Stimulated activated memory B cell treated with anti-CD40 and anti-IgM and Interleukin-4, amounts not matched to agents 10 μg/mL and 1 μg/mL and 100 μg/mL, for 72 hours (primary cell): ENCODE results near the gene ITPR1.
A peak's percentile ranks its signal among the peaks of the same experiment; 100 is the strongest.
"Not testable (repeated sequence)": the region's sequence is repeated elsewhere in the genome, so short reads cannot be mapped to it uniquely, and the experiment has no call there.

ENCODE experiments used
- ATAC-seq: fragments of 150-1000 bp; cut with Tn5 transposase; 2 replicates; pipeline ENCODE4 v1.10.0; 2021
- H3K27ac Mint-ChIP-seq: one replicate; pipeline ENCODE4 v1.8.0; 2022; ENCODE audit warnings: mild to moderate bottlenecking, mixed read lengths
- H3K27me3 Mint-ChIP-seq: one replicate; pipeline ENCODE4 v1.8.0; 2022; ENCODE audit warnings: mixed read lengths
- H3K36me3 Mint-ChIP-seq: one replicate; pipeline ENCODE4 v1.8.0; 2022; ENCODE audit warnings: mixed read lengths
- H3K4me1 Mint-ChIP-seq: one replicate; pipeline ENCODE4 v1.8.0; 2022; ENCODE audit warnings: mixed read lengths
- H3K4me3 Mint-ChIP-seq: one replicate; pipeline ENCODE4 v1.8.0; 2022; ENCODE audit warnings: mild to moderate bottlenecking, moderate library complexity, mixed read lengths
- H3K9me3 Mint-ChIP-seq: one replicate; pipeline ENCODE4 v1.8.0; 2022; ENCODE audit warnings: mixed read lengths

Gene ITPR1

GRCh38 chr3:4596612-4597011 lies 103.5 kb downstream of the ITPR1 start:
- H3K27ac Mint-ChIP-seq: peak overlapping the region; percentile 11

GRCh38 chr3:4597208-4597985 lies 104.2 kb downstream of the ITPR1 start:
- H3K9me3 Mint-ChIP-seq: peaks cover 5% of the 10 kb centered on the region
- H3K4me3 Mint-ChIP-seq: no peak overlapping the region
- no peaks in the 10 kb centered on the region for H3K27me3 Mint-ChIP-seq
- H3K4me1 Mint-ChIP-seq: peaks cover 87% of the 10 kb centered on the region
- H3K36me3 Mint-ChIP-seq: peaks cover 36% of the 10 kb centered on the region
- ATAC-seq: no peak
- peak overlapping the region; percentile 11 for H3K27ac Mint-ChIP-seq

More at GRCh38 chr3:4596612-4597011, 103.5 kb downstream of the ITPR1 start:
- H3K36me3 Mint-ChIP-seq: peaks cover 42% of the 10 kb centered on the region
- H3K9me3 Mint-ChIP-seq: peaks cover 5% of the 10 kb centered on the region
- H3K4me1 Mint-ChIP-seq: peaks cover 87% of the 10 kb centered on the region
- H3K4me3 Mint-ChIP-seq: peak overlapping the region; percentile 16
- H3K27me3 Mint-ChIP-seq: no peaks in the 10 kb centered on the region
- no peak for ATAC-seq

- not testable (repeated sequence) for H3K27me3 Mint-ChIP-seq, H3K4me3 Mint-ChIP-seq, H3K9me3 Mint-ChIP-seq, ATAC-seq
- Mint-ChIP-seq H3K36me3 (peaks cover 39% of the 10 kb centered on the region), H3K27ac (peak overlapping the region; percentile 11), H3K4me1 (peaks cover 88% of the 10 kb centered on the region)
These were observed 105.1 kb downstream of the ITPR1 start for GRCh38 chr3:4598232-4598631.

GRCh38 chr3:4599612-4600011 lies 106.5 kb downstream of the ITPR1 start:
- Mint-ChIP-seq H3K27ac (no peak overlapping the region), H3K36me3 (peaks cover 35% of the 10 kb centered on the region), H3K4me1 (peaks cover 88% of the 10 kb centered on the region), H3K9me3 (peaks cover 5% of the 10 kb centered on the region), H3K27me3 (no peaks in the 10 kb centered on the region), H3K4me3 (no peak overlapping the region)
- no peak for ATAC-seq

- H3K27ac Mint-ChIP-seq: no peak overlapping the region
- H3K36me3 Mint-ChIP-seq: peaks cover 26% of the 10 kb centered on the region
- H3K4me1 Mint-ChIP-seq: peaks cover 85% of the 10 kb centered on the region
- ATAC-seq: no peak
- no peaks in the 10 kb centered on the region for H3K27me3 Mint-ChIP-seq
- H3K9me3 Mint-ChIP-seq: peaks cover 5% of the 10 kb centered on the region
- no peak overlapping the region for H3K4me3 Mint-ChIP-seq
These were observed 107.3 kb downstream of the ITPR1 start for GRCh38 chr3:4600493-4600892.

- Mint-ChIP-seq H3K27me3 (no peaks in the 10 kb centered on the region), H3K4me1 (peaks cover 88% of the 10 kb centered on the region), H3K27ac (no peak overlapping the region), H3K9me3 (peaks cover 5% of the 10 kb centered on the region), H3K4me3 (no peak overlapping the region), H3K36me3 (peaks cover 23% of the 10 kb centered on the region)
- ATAC-seq: no peak
These were observed 108.7 kb downstream of the ITPR1 start for GRCh38 chr3:4601892-4602291.

GRCh38 chr3:4604693-4605092 lies 111.5 kb downstream of the ITPR1 start:
- no peak for ATAC-seq
- Mint-ChIP-seq H3K36me3 (peaks cover 29% of the 10 kb centered on the region), H3K27ac (no peak overlapping the region), H3K9me3 (peaks cover 5% of the 10 kb centered on the region), H3K4me3 (no peak overlapping the region), H3K27me3 (no peaks in the 10 kb centered on the region), H3K4me1 (peaks cover 70% of the 10 kb centered on the region)

- peaks cover 22% of the 10 kb centered on the region for H3K36me3 Mint-ChIP-seq
- H3K27ac Mint-ChIP-seq: peak overlapping the region; percentile 48
- H3K27me3 Mint-ChIP-seq: no peaks in the 10 kb centered on the region
- H3K9me3 Mint-ChIP-seq: no peaks in the 10 kb centered on the region
- peaks cover 61% of the 10 kb centered on the region for H3K4me1 Mint-ChIP-seq
- no peak overlapping the region for H3K4me3 Mint-ChIP-seq
- ATAC-seq: no peak
These were observed 113.8 kb downstream of the ITPR1 start for GRCh38 chr3:4606911-4607310.

GRCh38 chr3:4613366-4613765 lies 120.2 kb downstream of the ITPR1 start:
- no peaks in the 10 kb centered on the region for H3K27me3 Mint-ChIP-seq
- H3K27ac Mint-ChIP-seq: no peak overlapping the region
- H3K9me3 Mint-ChIP-seq: no peaks in the 10 kb centered on the region
- peaks cover 18% of the 10 kb centered on the region for H3K36me3 Mint-ChIP-seq
- no peak overlapping the region for H3K4me3 Mint-ChIP-seq
- no peak for ATAC-seq
- H3K4me1 Mint-ChIP-seq: peaks cover 27% of the 10 kb centered on the region

- Mint-ChIP-seq H3K4me3 (no peak overlapping the region), H3K36me3 (peaks cover 24% of the 10 kb centered on the region), H3K27me3 (no peaks in the 10 kb centered on the region), H3K27ac (no peak overlapping the region), H3K9me3 (no peaks in the 10 kb centered on the region), H3K4me1 (peaks cover 33% of the 10 kb centered on the region)
- ATAC-seq: no peak
These were observed 120.9 kb downstream of the ITPR1 start for GRCh38 chr3:4614070-4614469.

GRCh38 chr3:4614927-4615326 lies 121.8 kb downstream of the ITPR1 start:
- Mint-ChIP-seq H3K27ac (no peak overlapping the region), H3K36me3 (peaks cover 26% of the 10 kb centered on the region), H3K27me3 (no peaks in the 10 kb centered on the region), H3K9me3 (peaks cover 2% of the 10 kb centered on the region), H3K4me1 (peaks cover 33% of the 10 kb centered on the region), H3K4me3 (no peak overlapping the region)
- ATAC-seq: no peak

- Mint-ChIP-seq H3K9me3 (peaks cover 3% of the 10 kb centered on the region), H3K27ac (peak overlapping the region; percentile 18), H3K27me3 (no peaks in the 10 kb centered on the region), H3K4me3 (no peak overlapping the region), H3K4me1 (peaks cover 37% of the 10 kb centered on the region), H3K36me3 (peaks cover 31% of the 10 kb centered on the region)
- ATAC-seq: no peak
These were observed 122.6 kb downstream of the ITPR1 start for GRCh38 chr3:4615750-4616149.

- Mint-ChIP-seq H3K9me3 (peaks cover 7% of the 10 kb centered on the region), H3K27me3 (no peaks in the 10 kb centered on the region), H3K27ac (peak overlapping the region; percentile 66), H3K4me3 (no peak overlapping the region), H3K36me3 (peaks cover 44% of the 10 kb centered on the region), H3K4me1 (peaks cover 45% of the 10 kb centered on the region)
- ATAC-seq: no peak
These were observed 130.4 kb downstream of the ITPR1 start for GRCh38 chr3:4623421-4623999.

- Mint-ChIP-seq H3K36me3 (peaks cover 11% of the 10 kb centered on the region), H3K9me3 (no peaks in the 10 kb centered on the region), H3K27ac (no peak overlapping the region), H3K27me3 (no peaks in the 10 kb centered on the region), H3K4me1 (peaks cover 12% of the 10 kb centered on the region), H3K4me3 (no peak overlapping the region)
- no peak for ATAC-seq
These were observed 134.7 kb downstream of the ITPR1 start for GRCh38 chr3:4627651-4628375.

GRCh38 chr3:4629095-4630007 lies 136.2 kb downstream of the ITPR1 start:
- no peak for ATAC-seq
- Mint-ChIP-seq H3K4me1 (peaks cover 15% of the 10 kb centered on the region), H3K27ac (no peak overlapping the region), H3K9me3 (no peaks in the 10 kb centered on the region), H3K36me3 (peaks cover 14% of the 10 kb centered on the region), H3K4me3 (no peak overlapping the region), H3K27me3 (no peaks in the 10 kb centered on the region)
